ENCODE results near the gene HOXC12.
A peak's percentile ranks its signal among the peaks of the same experiment; 100 is the strongest.

HOXC12 gene

GRCh38 chr12:53985692-53985993, 30.9 kb downstream of the HOXC12 start:
- DNase-seq = no peak

- no peak for DNase-seq
Observed at GRCh38 chr12:53985994-53986685, 31.4 kb downstream of the HOXC12 start.

GRCh38 chr12:53986686-53987483, 32.2 kb downstream of the HOXC12 start:
- no peak for DNase-seq

GRCh38 chr12:53987787-53988230, 33.1 kb downstream of the HOXC12 start:
- no peak for DNase-seq

- DNase-seq = no peak
Observed at GRCh38 chr12:53988541-53989226, 34.0 kb downstream of the HOXC12 start.

GRCh38 chr12:53989227-53990113, 34.8 kb downstream of the HOXC12 start:
- DNase-seq = peak; percentile 50

GRCh38 chr12:53990311-53991076, 35.8 kb downstream of the HOXC12 start:
- DNase-seq = no peak

GRCh38 chr12:53991077-53991460, 36.4 kb downstream of the HOXC12 start:
- DNase-seq = no peak

- no peak for DNase-seq
Observed at GRCh38 chr12:53992377-53992889, 37.7 kb downstream of the HOXC12 start.

GRCh38 chr12:53993162-53994008, 38.7 kb downstream of the HOXC12 start:
- DNase-seq = no peak

GRCh38 chr12:53994009-53994263, 39.2 kb downstream of the HOXC12 start:
- DNase-seq = no peak

GRCh38 chr12:53994264-53995001, 39.7 kb downstream of the HOXC12 start:
- DNase-seq = no peak

- DNase-seq = peak; percentile 34
Observed at GRCh38 chr12:53995002-53995377, 40.3 kb downstream of the HOXC12 start.

GRCh38 chr12:53995378-53996239, 40.9 kb downstream of the HOXC12 start:
- peak; percentile 32 for DNase-seq

- no peak for DNase-seq
Observed at GRCh38 chr12:53996240-53997203, 41.8 kb downstream of the HOXC12 start.

- DNase-seq = no peak
Observed at GRCh38 chr12:53997204-53998109, 42.8 kb downstream of the HOXC12 start.
